ENCODE measurements around the gene FAM20C.
"Not testable (repeated sequence)": the region's sequence is repeated elsewhere in the genome, so short reads cannot be mapped to it uniquely, and the experiment has no call there.

FAM20C gene

GRCh38 chr7:242826-243579, 50.6 kb downstream of the FAM20C start:
- DNase-seq (ENCODE audit: low read depth in 2 of 2), result not testable (repeated sequence)

- DNase-seq (ENCODE audit: low read depth in 2 of 2), result not testable (repeated sequence)
Observed at GRCh38 chr7:243580-243978, 51.2 kb downstream of the FAM20C start.

GRCh38 chr7:244974-245373, 52.6 kb downstream of the FAM20C start:
- DNase-seq (ENCODE audit: low read depth in 2 of 2), result no peak

- no peak for DNase-seq (ENCODE audit: low read depth in 2 of 2)
Observed at GRCh38 chr7:245574-246295, 53.4 kb downstream of the FAM20C start.

GRCh38 chr7:246451-246850, 54.1 kb downstream of the FAM20C start:
- no peak for DNase-seq (ENCODE audit: low read depth in 2 of 2)

GRCh38 chr7:247181-247580, 54.8 kb downstream of the FAM20C start:
- DNase-seq (ENCODE audit: low read depth in 2 of 2), result no peak

- DNase-seq (ENCODE audit: low read depth in 2 of 2), result no peak
Observed at GRCh38 chr7:247636-248035, 55.3 kb downstream of the FAM20C start.

GRCh38 chr7:248732-249435, 56.5 kb downstream of the FAM20C start:
- no peak for DNase-seq (ENCODE audit: low read depth in 2 of 2)

- no peak for DNase-seq (ENCODE audit: low read depth in 2 of 2)
Observed at GRCh38 chr7:249989-250388, 57.6 kb downstream of the FAM20C start.

GRCh38 chr7:250523-250922, 58.2 kb downstream of the FAM20C start:
- no peak for DNase-seq (ENCODE audit: low read depth in 2 of 2)

GRCh38 chr7:251005-251404, 58.6 kb downstream of the FAM20C start:
- DNase-seq (ENCODE audit: low read depth in 2 of 2), result no peak

- DNase-seq (ENCODE audit: low read depth in 2 of 2), result no peak
Observed at GRCh38 chr7:251446-252175, 59.2 kb downstream of the FAM20C start.

- no peak for DNase-seq (ENCODE audit: low read depth in 2 of 2)
Observed at GRCh38 chr7:252216-252965, 60.0 kb downstream of the FAM20C start.

GRCh38 chr7:252981-253380, 60.6 kb downstream of the FAM20C start:
- no peak for DNase-seq (ENCODE audit: low read depth in 2 of 2)

- DNase-seq (ENCODE audit: low read depth in 2 of 2), result no peak
Observed at GRCh38 chr7:253581-254336, 61.4 kb downstream of the FAM20C start.

GRCh38 chr7:254337-255037, 62.1 kb downstream of the FAM20C start:
- no peak for DNase-seq (ENCODE audit: low read depth in 2 of 2)

- no peak for DNase-seq (ENCODE audit: low read depth in 2 of 2)
Observed at GRCh38 chr7:255038-255435, 62.7 kb downstream of the FAM20C start.

- no peak for DNase-seq (ENCODE audit: low read depth in 2 of 2)
Observed at GRCh38 chr7:255721-256361, 63.5 kb downstream of the FAM20C start.

GRCh38 chr7:256461-256940, 64.1 kb downstream of the FAM20C start:
- no peak for DNase-seq (ENCODE audit: low read depth in 2 of 2)
